A549 (cell line): ENCODE measurements around the gene CREB5. TPM values are rescaled to one million over a fixed set of nuclear protein-coding genes. Genes with fewer than 3 reads are reported as not detected.
"Not testable (repeated sequence)": the region's sequence is repeated elsewhere in the genome, so short reads cannot be mapped to it uniquely, and the experiment has no call there.

Source experiments
- ATAC-seq, 2 experiments: fragments of 200-7000 bp in 1 of 2; fragments of >200 bp in 1 of 2; cut with Nextera tagmentation in 1 of 2; cut with Tn5 transposase in 1 of 2; 3 replicates each; pipeline versions ENCODE4 v1.8.0 to v1.9.1; 2018 to 2020; ENCODE audit warnings: mild to moderate bottlenecking in 1 of 2, moderate library complexity in 1 of 2
- CTCF ChIA-PET: fragments of 300-600 bp; sonication (Branson Sonifier 250); formaldehyde crosslinking; extraction: SDS; loops from one replicate; lab custom pipeline; 2021; ENCODE audit warnings: antibody characterized with exemption, inconsistent platforms; lab: Yijun Ruan, JAX
- POLR2A ChIA-PET: fragments of 350-600 bp; formaldehyde crosslinking; extraction: SDS; loops from one replicate; lab custom pipeline; 2021; ENCODE audit warnings: antibody characterized with exemption, inconsistent platforms; lab: Yijun Ruan, JAX
- DNase-seq, 2 experiments: peaks; one replicate each; pipeline versions ENCODE4 v3.0.0 to v3.0.0-alpha.2; 2011 to 2016; ENCODE audit warnings: low read depth in 1 of 2, low spot score in 1 of 2
- FAIRE-seq: peaks from 2 replicates; lab custom pipeline; 2011; peaks lifted over from hg19 to GRCh38; lab: Jason Lieb, UNC
- H3K27ac ChIP-seq, 2 experiments: fragments of >200 bp; sonication (Bioruptor Twin); formaldehyde crosslinking; 3 replicates each; pipeline ENCODE4 v1.5.1; 2016 to 2017
- H3K4me1 ChIP-seq: fragments of >200 bp; sonication (Bioruptor Twin); formaldehyde crosslinking; 3 replicates; pipeline ENCODE4 v1.6.1; 2016
- H3K4me2 ChIP-seq: fragments of >200 bp; sonication (Bioruptor Twin); formaldehyde crosslinking; 3 replicates; pipeline ENCODE4 v1.6.1; 2016
- H3K4me3 ChIP-seq: fragments of >200 bp; sonication (Bioruptor Twin); formaldehyde crosslinking; 3 replicates; pipeline ENCODE4 v1.5.1; 2016
- H3K9me3 ChIP-seq: fragments of >200 bp; sonication (Bioruptor Twin); formaldehyde crosslinking; 3 replicates; pipeline ENCODE4 v1.6.1; 2016
- CHD4 ChIP-seq: fragments of 200-600 bp; sonication (generic); IDR thresholded peaks from 2 replicates; pipeline ENCODE4 v1.6.1; 2016; ENCODE audit warnings: antibody characterized with exemption, mild to moderate bottlenecking, borderline replicate concordance
- CTCF ChIP-seq: fragments of >200 bp; sonication (Bioruptor Twin); formaldehyde crosslinking; IDR thresholded peaks from 3 replicates; pipeline ENCODE4 v1.5.1; 2016
- EHF ChIP-seq: fragments of 250-450 bp; sonication (Bioruptor Pico); IDR thresholded peaks from 2 replicates; pipeline ENCODE4 v1.5.0; 2020; ENCODE audit warnings: mild to moderate bottlenecking
- ELK1 ChIP-seq: fragments of 150-350 bp; IDR thresholded peaks from 2 replicates; pipeline ENCODE4 v1.6.1; 2014; ENCODE audit warnings: low read depth, mild to moderate bottlenecking, low read length
- FOSB ChIP-seq: fragments of 250-450 bp; sonication (Bioruptor Pico); IDR thresholded peaks from 2 replicates; pipeline ENCODE4 v1.5.0; 2020; ENCODE audit warnings: mild to moderate bottlenecking, moderate library complexity
- HDAC2 ChIP-seq: fragments of 200-600 bp; sonication (generic); IDR thresholded peaks from 2 replicates; pipeline ENCODE4 v1.6.1; 2016
- HOXA7 ChIP-seq: fragments of 250-450 bp; sonication (Bioruptor Pico); IDR thresholded peaks from 2 replicates; pipeline ENCODE4 v1.5.0; 2020; ENCODE audit warnings: mild to moderate bottlenecking, moderate library complexity
- KDM5A ChIP-seq: fragments of 200-600 bp; sonication (generic); IDR thresholded peaks from 2 replicates; pipeline ENCODE4 v1.6.1; 2016; ENCODE audit warnings: antibody characterized with exemption, mild to moderate bottlenecking
- MAX ChIP-seq: IDR thresholded peaks from 2 replicates; pipeline ENCODE4 v1.6.1; 2012
- NR3C1 ChIP-seq: fragments of >200 bp; sonication (Bioruptor Twin); formaldehyde crosslinking; IDR thresholded peaks from 3 replicates; pipeline ENCODE4 v1.6.1; 2017
- POLR2A ChIP-seq: IDR thresholded peaks from 2 replicates; pipeline ENCODE4 v1.6.1; 2012; ENCODE audit warnings: mild to moderate bottlenecking, low read length
- RARB ChIP-seq: fragments of 250-450 bp; sonication (Bioruptor Pico); IDR thresholded peaks from 2 replicates; pipeline ENCODE4 v1.8.0; 2021; ENCODE audit warnings: mild to moderate bottlenecking, moderate library complexity
- RCOR1 ChIP-seq: fragments of 150-350 bp; IDR thresholded peaks from 2 replicates; pipeline ENCODE4 v1.6.1; 2014; ENCODE audit warnings: antibody characterized with exemption, low read length, low read depth
- REST ChIP-seq: fragments of 200-600 bp; sonication (generic); IDR thresholded peaks from 2 replicates; pipeline ENCODE4 v1.6.1; 2016; ENCODE audit warnings: antibody characterized with exemption, mild to moderate bottlenecking, moderate library complexity
- RNF2 ChIP-seq: fragments of 200-600 bp; sonication (generic); IDR thresholded peaks from 2 replicates; pipeline ENCODE4 v1.6.1; 2016; ENCODE audit warnings: low read depth, mild to moderate bottlenecking, antibody characterized with exemption, moderate library complexity, borderline replicate concordance
- SMC3 ChIP-seq: fragments of >200 bp; sonication (Bioruptor Twin); formaldehyde crosslinking; IDR thresholded peaks from 3 replicates; pipeline ENCODE4 v1.6.1; 2018; ENCODE audit warnings: inconsistent platforms
- SREBF2 ChIP-seq: fragments of 450-650 bp; IDR thresholded peaks from 2 replicates; pipeline ENCODE4 v1.6.1; 2014; ENCODE audit warnings: mild to moderate bottlenecking, moderate library complexity
- USF2 ChIP-seq: fragments of 450-650 bp; IDR thresholded peaks from 2 replicates; pipeline ENCODE4 v1.6.1; 2014; ENCODE audit warnings: antibody characterized with exemption
- ZSCAN20 ChIP-seq: fragments of 250-450 bp; sonication (Bioruptor Pico); IDR thresholded peaks from 2 replicates; pipeline ENCODE4 v1.8.0; 2022; ENCODE audit warnings: mild to moderate bottlenecking, moderate library complexity
- WGBS: methylation state at CpG from one replicate; pipeline ENCODE4 v1.1.6; 2017; ENCODE audit errors: missing lambda C conversion rate; 5-methylcytosine and 5-hydroxymethylcytosine counted together
- polyA plus RNA-seq, 4 experiments: library from polyadenylated mRNA; depleted of rRNA in 3 of 4; stranded (reverse); fragments of >200 nt; fragmentation: RNase III in 1 of 4; extraction: RNeasy Plus Mini Kit Qiagen cat#74134 plus additional on column Dnase treatment in 1 of 4; gene quantifications; 2 replicates in 3 of 4; 3 replicates in 1 of 4; pipeline ENCODE4 v1.2.3, GENCODE V29; 2011 to 2017

CREB5 gene
- polyA plus RNA-seq, 2 of the 4 experiments (the other 2 are of a cell fraction), result 0.61 to 1.5 TPM

- TF ChIP-seq USF2 (no peak), ELK1 (no peak), HOXA7 (no peak)
These were observed 184.1 kb downstream of the CREB5 start (continued) for GRCh38 chr7:28596245-28596935.

- TF ChIP-seq HDAC2, result no peak
- TF ChIP-seq CHD4, result no peak
- no peak for TF ChIP-seq USF2
- TF ChIP-seq FOSB (CRISPR knock-in tag), result no peak
- TF ChIP-seq RNF2, result no peak
- TF ChIP-seq NR3C1, result no peak
- TF ChIP-seq REST, result no peak
- TF ChIP-seq MAX, result no peak
- TF ChIP-seq SREBF2, result no peak
- TF ChIP-seq SMC3, result no peak
- no peak for TF ChIP-seq EHF (CRISPR knock-in tag)
- TF ChIP-seq KDM5A, result no peak
- TF ChIP-seq ZSCAN20, result no peak
- TF ChIP-seq RCOR1, result no peak
- no peak for TF ChIP-seq RARB (CRISPR knock-in tag)
- no peak for TF ChIP-seq CTCF
- no peak for TF ChIP-seq POLR2A
- H3K4me3 ChIP-seq, result no peak overlapping the region
- no peaks in the 10 kb centered on the region for H3K9me3 ChIP-seq
- H3K4me2 ChIP-seq, result no peak overlapping the region
- FAIRE-seq, result no peak
- CTCF ChIA-PET, result no interaction called here
- WGBS, result 13% methylated on average over 2 of the region's 2 CpGs
- no peak for DNase-seq
- no peak for ATAC-seq
- no peak overlapping the region for H3K27ac ChIP-seq
- POLR2A ChIA-PET, result no interaction called here
- no peaks in the 10 kb centered on the region for H3K4me1 ChIP-seq
These were observed 185.0 kb downstream of the CREB5 start for GRCh38 chr7:28597284-28597683.

GRCh38 chr7:28598037-28598436 is 185.7 kb downstream of the CREB5 start:
- ATAC-seq, POLR2A ChIA-PET, H3K4me3 ChIP-seq, DNase-seq, H3K9me3 ChIP-seq, H3K4me1 ChIP-seq, FAIRE-seq, H3K27ac ChIP-seq, H3K4me2 ChIP-seq: not testable (repeated sequence)
- WGBS, result 38% methylated on average over 5 of the region's 5 CpGs
- CTCF ChIA-PET, result interaction anchor here (0.7 kb wide), 1 partner anchor 9 kb away, joined by 4 read pairs; no protein-coding TSS in a partner anchor
